SK-N-SH (cell line): ENCODE results near the gene ENOX2. TPM values are rescaled to one million over a fixed set of nuclear protein-coding genes. Genes with fewer than 3 reads are reported as not detected.

ENCODE experiments used
- CTCF ChIA-PET: fragments of 300-600, 350-600 bp; formaldehyde crosslinking; extraction: SDS; loops from one replicate; lab custom pipeline; 2021; lab: Yijun Ruan, JAX
- POLR2A ChIA-PET: fragments of 350-600 bp; sonication (Branson Sonifier 250); formaldehyde crosslinking; extraction: SDS; loops from one replicate; lab custom pipeline; 2020; ENCODE audit warnings: antibody characterized with exemption, inconsistent platforms; lab: Yijun Ruan, JAX
- DNase-seq: peaks from one replicate; pipeline ENCODE4 v3.0.0; 2012
- H2AFZ ChIP-seq: fragments of 200-600 bp; sonication (generic); 2 replicates; pipeline ENCODE4 v1.8.1; 2016; ENCODE audit warnings: antibody characterized with exemption, mild to moderate bottlenecking, low read depth
- H3F3A ChIP-seq: fragments of 200-600 bp; sonication (generic); replicated peaks from 2 replicates; pipeline ENCODE3; 2016; ENCODE audit warnings: antibody characterized with exemption, mild to moderate bottlenecking; ENCODE audit not compliant: insufficient read depth
- H3K27ac ChIP-seq, 2 experiments: fragments of 200-500 bp in 1 of 2; fragments of 200-600 bp in 1 of 2; sonication (Bioruptor generic) in 1 of 2; sonication (generic), shearing (Covaris generic) in 1 of 2; 2 replicates each; pipeline versions ENCODE4 v1.5.1 to v1.6.1; 2014 to 2016; ENCODE audit warnings: low read depth in 2 of 2, inconsistent platforms in 1 of 2, low read length in 1 of 2, mild to moderate bottlenecking in 1 of 2, mixed read lengths in 1 of 2
- H3K27me3 ChIP-seq: fragments of 200-600 bp; sonication (generic), shearing (Covaris generic); 2 replicates; pipeline ENCODE4 v1.6.1; 2016; ENCODE audit warnings: mixed run types; ENCODE audit not compliant: insufficient read depth
- H3K36me3 ChIP-seq, 2 experiments: fragments of 200-500 bp in 1 of 2; fragments of 200-600 bp in 1 of 2; sonication (Bioruptor generic) in 1 of 2; sonication (generic) in 1 of 2; replicated peaks in 1 of 2; 2 replicates each; pipeline versions ENCODE3 to v1.5.1; 2014 to 2016; ENCODE audit warnings: low read length in 1 of 2, mild to moderate bottlenecking in 1 of 2; ENCODE audit not compliant: insufficient read depth in 2 of 2, control insufficient read depth in 1 of 2
- H3K4me1 ChIP-seq, 2 experiments: fragments of 200-500 bp in 1 of 2; fragments of 200-600 bp in 1 of 2; sonication (Bioruptor generic) in 1 of 2; sonication (generic), shearing (Covaris generic) in 1 of 2; 2 replicates each; pipeline versions ENCODE4 v1.5.1 to v1.6.1; 2014 to 2016; ENCODE audit warnings: low read depth in 1 of 2, low read length in 1 of 2, mixed run types in 1 of 2; ENCODE audit not compliant: insufficient read depth in 2 of 2, control insufficient read depth in 1 of 2
- H3K4me2 ChIP-seq: fragments of 200-600 bp; sonication (generic), shearing (Covaris generic); 2 replicates; pipeline ENCODE4 v1.6.1; 2017; ENCODE audit warnings: mixed run types
- H3K4me3 ChIP-seq, 2 experiments: fragments of 200-500 bp in 1 of 2; fragments of 200-600 bp in 1 of 2; sonication (Bioruptor generic) in 1 of 2; sonication (generic), shearing (Covaris generic) in 1 of 2; 2 replicates each; pipeline versions ENCODE4 v1.5.1 to v1.8.1; 2014 to 2016; ENCODE audit warnings: low read depth in 2 of 2, inconsistent platforms in 1 of 2, low read length in 1 of 2, mild to moderate bottlenecking in 1 of 2, mixed read lengths in 1 of 2, moderate library complexity in 1 of 2
- H3K79me2 ChIP-seq: fragments of 200-600 bp; sonication (generic); 2 replicates; pipeline ENCODE4 v1.8.1; 2017; ENCODE audit warnings: mild to moderate bottlenecking; ENCODE audit not compliant: insufficient read depth
- H3K9ac ChIP-seq: fragments of 200-600 bp; sonication (generic); 2 replicates; pipeline ENCODE4 v1.6.1; 2017; ENCODE audit warnings: mixed run types
- H3K9me2 ChIP-seq: fragments of 200-600 bp; sonication (generic); 2 replicates; pipeline ENCODE4 v1.6.1; 2017; ENCODE audit warnings: mixed run types
- H3K9me3 ChIP-seq: fragments of 200-600 bp; sonication (generic); 2 replicates; pipeline ENCODE4 v1.6.1; 2017; ENCODE audit warnings: mixed run types, mild to moderate bottlenecking, moderate library complexity
- H4K20me1 ChIP-seq: fragments of 200-600 bp; sonication (generic); 2 replicates; pipeline ENCODE4 v1.6.1; 2017; ENCODE audit warnings: mild to moderate bottlenecking, mixed run types; ENCODE audit not compliant: insufficient read depth
- CHD2 ChIP-seq: fragments of 150-350 bp; IDR thresholded peaks from 2 replicates; pipeline ENCODE4 v1.6.1; 2018; ENCODE audit warnings: low read length; ENCODE audit not compliant: partially characterized antibody
- ELF1 ChIP-seq: IDR thresholded peaks from 2 replicates; pipeline ENCODE4 v1.4.0; 2012
- EZH2phosphoT487 ChIP-seq: fragments of 200-600 bp; sonication (generic); IDR thresholded peaks from 2 replicates; pipeline ENCODE4 v1.6.1; 2017; ENCODE audit warnings: low read depth, mixed run types, mild to moderate bottlenecking, antibody characterized with exemption, moderate library complexity, borderline replicate concordance
- FOSL2 ChIP-seq: IDR thresholded peaks from 2 replicates; pipeline ENCODE4 v1.4.0; 2012; ENCODE audit warnings: low read depth, mild to moderate bottlenecking, moderate library complexity, borderline replicate concordance
- FOXJ3 ChIP-seq: sonication (generic); formaldehyde crosslinking; IDR thresholded peaks from 2 replicates; pipeline ENCODE4 v1.5.1; 2020; ENCODE audit warnings: mild to moderate bottlenecking, missing genetic modification reagents
- JUND ChIP-seq: IDR thresholded peaks from 2 replicates; pipeline ENCODE4 v1.4.0; 2012
- MEF2A ChIP-seq: IDR thresholded peaks from 2 replicates; pipeline ENCODE4 v1.4.0; 2012; ENCODE audit warnings: low read depth, borderline replicate concordance
- MXI1 ChIP-seq: IDR thresholded peaks from 2 replicates; pipeline ENCODE4 v1.6.1; 2012; ENCODE audit warnings: mild to moderate bottlenecking, low read depth, low read length, improper control_type of control experiment
- NFIC ChIP-seq: IDR thresholded peaks from 2 replicates; pipeline ENCODE4 v1.4.0; 2012; ENCODE audit warnings: borderline replicate concordance
- NRF1 ChIP-seq: IDR thresholded peaks from 2 replicates; pipeline ENCODE4 v1.6.1; 2012; ENCODE audit warnings: low read depth, mild to moderate bottlenecking, low read length
- PBX3 ChIP-seq: IDR thresholded peaks from 2 replicates; pipeline ENCODE4; 2012
- POLR2AphosphoS5 ChIP-seq: IDR thresholded peaks from 2 replicates; pipeline ENCODE4 v1.6.1; 2012; ENCODE audit warnings: low read depth, low read length
- RAD21 ChIP-seq: IDR thresholded peaks from 2 replicates; pipeline ENCODE4 v1.6.1; 2012; ENCODE audit warnings: mild to moderate bottlenecking, low read length
- SMC3 ChIP-seq: IDR thresholded peaks from 2 replicates; pipeline ENCODE4 v1.6.1; 2012; ENCODE audit warnings: low read depth, low read length, improper control_type of control experiment
- TEAD4 ChIP-seq: IDR thresholded peaks from 2 replicates; pipeline ENCODE4 v1.4.0; 2012; ENCODE audit warnings: mild to moderate bottlenecking, borderline replicate concordance; ENCODE audit not compliant: insufficient read depth
- YY1 ChIP-seq: IDR thresholded peaks from 2 replicates; pipeline ENCODE4 v1.4.0; 2012; ENCODE audit warnings: low read depth, mild to moderate bottlenecking
- WGBS: methylation state at CpG from one replicate; pipeline ENCODE4 v1.1.6; 2017; ENCODE audit warnings: low lambda C conversion rate; 5-methylcytosine and 5-hydroxymethylcytosine counted together
- polyA plus RNA-seq, 3 experiments: library from polyadenylated mRNA; depleted of rRNA; stranded (reverse); fragments of >200 nt; gene quantifications; 2 replicates each; pipeline ENCODE4 v1.2.3, GENCODE V29; 2012
- TF ChIP-seq, protein P1 (sequence below): fragments of 150-350 bp; IDR thresholded peaks from 2 replicates; pipeline ENCODE4 v1.6.1; 2016; ENCODE audit warnings: mild to moderate bottlenecking, low read depth, low read length
- TF ChIP-seq, protein P2 (sequence below): IDR thresholded peaks from 2 replicates; pipeline ENCODE4 v1.6.1; 2012; ENCODE audit warnings: mild to moderate bottlenecking, low read depth, low read length, moderate library complexity
- TF ChIP-seq, protein P3 (sequence below): IDR thresholded peaks from 2 replicates; pipeline ENCODE4 v1.4.0; 2012; ENCODE audit warnings: low read depth, borderline replicate concordance

ENOX2 gene
- polyA plus RNA-seq, 1 of the 3 experiments (the other 2 are of a cell fraction), result 8.8 TPM

DNA sequence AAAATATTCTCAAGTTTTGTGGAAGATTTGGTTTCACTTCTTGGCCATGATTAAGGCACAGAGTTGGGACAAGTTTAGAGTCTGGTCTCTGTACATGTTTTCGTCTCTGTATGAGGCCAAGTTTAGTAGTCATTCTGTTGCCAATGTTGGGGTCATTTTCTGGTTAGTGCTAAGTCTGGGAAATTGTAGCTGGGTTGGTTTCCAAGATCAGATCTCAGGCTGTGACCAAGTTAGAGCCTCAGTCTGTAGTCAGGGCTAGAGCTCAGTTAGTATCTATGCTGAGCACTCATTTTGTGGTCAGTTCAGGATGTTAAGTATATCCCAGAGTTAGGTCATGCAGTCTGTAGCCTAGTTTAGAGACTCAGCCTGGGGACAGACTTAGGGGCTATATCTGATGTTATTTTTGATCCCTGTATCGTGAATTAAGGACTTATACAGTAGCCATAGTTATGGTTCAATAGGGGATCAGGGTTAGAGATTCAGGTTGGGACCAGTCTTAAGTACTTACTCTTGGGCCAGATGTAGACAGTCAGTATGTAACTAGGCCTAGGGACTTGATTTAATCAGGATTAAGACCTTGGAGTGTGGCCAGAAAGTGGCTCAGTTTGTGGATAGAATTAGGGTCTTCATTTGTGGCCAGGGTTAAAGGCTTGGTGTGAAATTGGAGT is 6.6 kb upstream of the ENOX2 start:
- Histone ChIP-seq H3K9me2 (no peaks in the 10 kb centered on the region), H3K4me1 (no peaks in the 10 kb centered on the region), H4K20me1 (no peaks in the 10 kb centered on the region), H3K27me3 (peaks cover 9% of the 10 kb centered on the region; the same call in 1 of the 2 replicates), H3K27ac (no peak overlapping the region), H3F3A (no peaks in the 10 kb centered on the region), H3K4me3 (no peak overlapping the region), H3K4me2 (no peak overlapping the region), H2AFZ (no peak overlapping the region), H3K36me3 (no peaks in the 10 kb centered on the region), H3K79me2 (no peaks in the 10 kb centered on the region), H3K9me3 (no peaks in the 10 kb centered on the region), H3K9ac (no peak overlapping the region)
- CTCF ChIA-PET, result interaction anchor here (1.4 to 3.2 kb wide), 2 partner anchors 334 to 579 kb away, joined by 6 to 14 read pairs; no protein-coding TSS in a partner anchor
- DNase-seq, result no peak
- POLR2A ChIA-PET, result no interaction called here
- WGBS, result 20% methylated on average over 2 of the region's 2 CpGs
- TF ChIP-seq RAD21 (no peak), YY1 (no peak), SMC3 (no peak), NRF1 (no peak), EZH2phosphoT487 (no peak), ELF1 (no peak), FOXJ3 (CRISPR knock-in tag) (no peak), MEF2A (no peak), NFIC (no peak), MXI1 (no peak), TEAD4 (no peak)
- TF ChIP-seq, protein P1, sequence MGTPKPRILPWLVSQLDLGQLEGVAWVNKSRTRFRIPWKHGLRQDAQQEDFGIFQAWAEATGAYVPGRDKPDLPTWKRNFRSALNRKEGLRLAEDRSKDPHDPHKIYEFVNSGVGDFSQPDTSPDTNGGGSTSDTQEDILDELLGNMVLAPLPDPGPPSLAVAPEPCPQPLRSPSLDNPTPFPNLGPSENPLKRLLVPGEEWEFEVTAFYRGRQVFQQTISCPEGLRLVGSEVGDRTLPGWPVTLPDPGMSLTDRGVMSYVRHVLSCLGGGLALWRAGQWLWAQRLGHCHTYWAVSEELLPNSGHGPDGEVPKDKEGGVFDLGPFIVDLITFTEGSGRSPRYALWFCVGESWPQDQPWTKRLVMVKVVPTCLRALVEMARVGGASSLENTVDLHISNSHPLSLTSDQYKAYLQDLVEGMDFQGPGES, result no peak

- no peaks in the 10 kb centered on the region for H3K9me3 ChIP-seq
- TF ChIP-seq, protein P2, sequence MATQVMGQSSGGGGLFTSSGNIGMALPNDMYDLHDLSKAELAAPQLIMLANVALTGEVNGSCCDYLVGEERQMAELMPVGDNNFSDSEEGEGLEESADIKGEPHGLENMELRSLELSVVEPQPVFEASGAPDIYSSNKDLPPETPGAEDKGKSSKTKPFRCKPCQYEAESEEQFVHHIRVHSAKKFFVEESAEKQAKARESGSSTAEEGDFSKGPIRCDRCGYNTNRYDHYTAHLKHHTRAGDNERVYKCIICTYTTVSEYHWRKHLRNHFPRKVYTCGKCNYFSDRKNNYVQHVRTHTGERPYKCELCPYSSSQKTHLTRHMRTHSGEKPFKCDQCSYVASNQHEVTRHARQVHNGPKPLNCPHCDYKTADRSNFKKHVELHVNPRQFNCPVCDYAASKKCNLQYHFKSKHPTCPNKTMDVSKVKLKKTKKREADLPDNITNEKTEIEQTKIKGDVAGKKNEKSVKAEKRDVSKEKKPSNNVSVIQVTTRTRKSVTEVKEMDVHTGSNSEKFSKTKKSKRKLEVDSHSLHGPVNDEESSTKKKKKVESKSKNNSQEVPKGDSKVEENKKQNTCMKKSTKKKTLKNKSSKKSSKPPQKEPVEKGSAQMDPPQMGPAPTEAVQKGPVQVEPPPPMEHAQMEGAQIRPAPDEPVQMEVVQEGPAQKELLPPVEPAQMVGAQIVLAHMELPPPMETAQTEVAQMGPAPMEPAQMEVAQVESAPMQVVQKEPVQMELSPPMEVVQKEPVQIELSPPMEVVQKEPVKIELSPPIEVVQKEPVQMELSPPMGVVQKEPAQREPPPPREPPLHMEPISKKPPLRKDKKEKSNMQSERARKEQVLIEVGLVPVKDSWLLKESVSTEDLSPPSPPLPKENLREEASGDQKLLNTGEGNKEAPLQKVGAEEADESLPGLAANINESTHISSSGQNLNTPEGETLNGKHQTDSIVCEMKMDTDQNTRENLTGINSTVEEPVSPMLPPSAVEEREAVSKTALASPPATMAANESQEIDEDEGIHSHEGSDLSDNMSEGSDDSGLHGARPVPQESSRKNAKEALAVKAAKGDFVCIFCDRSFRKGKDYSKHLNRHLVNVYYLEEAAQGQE, result no peak
- no peak for TF ChIP-seq CHD2
- no peak for TF ChIP-seq FOSL2
- no peak for TF ChIP-seq POLR2AphosphoS5
- TF ChIP-seq MEF2A, result no peak
- no peak for TF ChIP-seq SMC3
- TF ChIP-seq PBX3, result no peak
- TF ChIP-seq, protein P3, sequence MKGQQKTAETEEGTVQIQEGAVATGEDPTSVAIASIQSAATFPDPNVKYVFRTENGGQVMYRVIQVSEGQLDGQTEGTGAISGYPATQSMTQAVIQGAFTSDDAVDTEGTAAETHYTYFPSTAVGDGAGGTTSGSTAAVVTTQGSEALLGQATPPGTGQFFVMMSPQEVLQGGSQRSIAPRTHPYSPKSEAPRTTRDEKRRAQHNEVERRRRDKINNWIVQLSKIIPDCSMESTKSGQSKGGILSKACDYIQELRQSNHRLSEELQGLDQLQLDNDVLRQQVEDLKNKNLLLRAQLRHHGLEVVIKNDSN, result no peak
- no peak for TF ChIP-seq JUND
- no peak for TF ChIP-seq EZH2phosphoT487
- no peak for TF ChIP-seq FOXJ3 (CRISPR knock-in tag)
- no peak for TF ChIP-seq MXI1
- no peak for TF ChIP-seq YY1
- H3K79me2 ChIP-seq, result no peaks in the 10 kb centered on the region
- no peak overlapping the region for H3K9ac ChIP-seq
- no peaks in the 10 kb centered on the region for H3K9me2 ChIP-seq
- H3K4me2 ChIP-seq, result no peak overlapping the region
- ChIA-PET POLR2A (no interaction called here), CTCF (interaction anchor here (0.7 to 8.8 kb wide), 4 partner anchors 9 to 576 kb away, joined by 3 to 61 read pairs (median 14); no protein-coding TSS in a partner anchor)
- H3K27ac ChIP-seq, result no peak overlapping the region
- H4K20me1 ChIP-seq, result no peaks in the 10 kb centered on the region
- WGBS, result 42% methylated on average over 1 of the region's 1 CpG
- no peaks in the 10 kb centered on the region for H3K27me3 ChIP-seq
- no peak overlapping the region for H2AFZ ChIP-seq
- no peaks in the 10 kb centered on the region for H3F3A ChIP-seq
- no peaks in the 10 kb centered on the region; a peak in 1 of 4 replicates for H3K4me1 ChIP-seq
- no peaks in the 10 kb centered on the region for H3K36me3 ChIP-seq
- no peak overlapping the region for H3K4me3 ChIP-seq
- DNase-seq, result no peak
Observed at GRCh38 chrX:130906776-130907175, 3.8 kb upstream of the ENOX2 start.
